HG03175 (cell line): ENCODE results near the gene ABTB2.
A peak's percentile ranks its signal among the peaks of the same experiment; 100 is the strongest.
"Not testable (repeated sequence)": the region's sequence is repeated elsewhere in the genome, so short reads cannot be mapped to it uniquely, and the experiment has no call there.

Experiments used
- ATAC-seq: cut with Tn5 transposase; IDR thresholded peaks from one replicate; pipeline ENCODE4 v1.9.1; 2021; ENCODE audit warnings: mild to moderate bottlenecking, moderate library complexity; ENCODE audit not compliant: unreplicated experiment

ABTB2 gene

DNA sequence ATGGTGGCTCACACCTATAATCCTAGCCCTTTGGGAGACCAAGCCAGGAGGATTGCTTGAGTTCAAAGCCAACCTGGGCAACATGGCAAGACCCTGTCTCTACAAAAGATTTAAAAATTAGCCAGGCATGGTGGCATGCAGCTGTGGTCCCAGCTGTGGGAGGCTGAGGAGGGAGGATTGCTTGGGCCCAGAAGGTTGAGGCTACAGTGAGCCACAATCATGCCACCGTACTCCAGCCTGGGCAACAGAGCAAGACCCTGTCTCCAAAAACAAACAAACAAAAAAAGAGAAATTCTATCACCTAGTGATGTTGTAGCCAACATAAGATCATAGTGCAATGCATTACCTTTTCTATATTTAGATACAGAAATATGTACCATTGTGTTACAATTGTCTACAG is 138.5 kb downstream of the ABTB2 start:
- no peak for ATAC-seq

DNA sequence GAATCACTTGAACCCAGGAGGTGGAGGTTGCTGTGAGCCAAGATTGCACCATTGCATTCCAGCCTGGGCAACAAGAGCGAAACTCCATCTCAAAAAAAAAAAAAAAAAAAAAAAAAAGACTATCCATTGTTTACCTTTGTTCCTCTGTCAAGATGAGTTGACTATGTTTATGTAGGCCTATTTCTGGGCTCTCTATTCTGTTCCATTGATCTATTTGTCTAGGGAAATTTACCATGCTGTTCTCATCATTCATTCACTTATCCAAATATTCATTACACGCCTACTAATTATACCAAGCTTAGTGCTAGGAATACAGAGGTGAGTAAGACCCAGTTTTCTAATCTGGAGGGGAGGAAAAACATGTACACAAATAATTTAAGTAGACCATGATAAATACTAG is 139.1 kb downstream of the ABTB2 start:
- ATAC-seq: not testable (repeated sequence)

DNA sequence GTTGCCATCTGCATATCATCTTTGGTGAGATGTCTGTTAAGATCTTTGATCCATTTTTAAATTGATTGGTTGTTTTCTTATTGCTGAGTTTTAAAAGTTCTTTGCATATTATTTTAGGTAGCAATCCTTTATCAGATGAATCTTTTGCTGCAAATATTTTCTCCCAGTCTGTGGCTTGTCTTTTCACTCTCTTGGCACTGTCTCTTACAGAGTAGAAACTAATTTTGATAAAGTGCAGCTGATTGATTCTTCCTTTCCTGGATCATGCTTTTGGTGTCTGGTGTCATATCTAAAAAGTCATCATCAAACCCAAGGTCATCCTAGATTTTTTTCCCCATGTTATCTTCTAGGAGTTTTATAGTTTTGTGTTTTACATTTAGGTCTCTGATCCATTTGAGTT is 139.7 kb downstream of the ABTB2 start:
- ATAC-seq: no peak

- no peak for ATAC-seq
Measured at GRCh38 chr11:34216706-34217105, 141.1 kb downstream of the ABTB2 start.

DNA sequence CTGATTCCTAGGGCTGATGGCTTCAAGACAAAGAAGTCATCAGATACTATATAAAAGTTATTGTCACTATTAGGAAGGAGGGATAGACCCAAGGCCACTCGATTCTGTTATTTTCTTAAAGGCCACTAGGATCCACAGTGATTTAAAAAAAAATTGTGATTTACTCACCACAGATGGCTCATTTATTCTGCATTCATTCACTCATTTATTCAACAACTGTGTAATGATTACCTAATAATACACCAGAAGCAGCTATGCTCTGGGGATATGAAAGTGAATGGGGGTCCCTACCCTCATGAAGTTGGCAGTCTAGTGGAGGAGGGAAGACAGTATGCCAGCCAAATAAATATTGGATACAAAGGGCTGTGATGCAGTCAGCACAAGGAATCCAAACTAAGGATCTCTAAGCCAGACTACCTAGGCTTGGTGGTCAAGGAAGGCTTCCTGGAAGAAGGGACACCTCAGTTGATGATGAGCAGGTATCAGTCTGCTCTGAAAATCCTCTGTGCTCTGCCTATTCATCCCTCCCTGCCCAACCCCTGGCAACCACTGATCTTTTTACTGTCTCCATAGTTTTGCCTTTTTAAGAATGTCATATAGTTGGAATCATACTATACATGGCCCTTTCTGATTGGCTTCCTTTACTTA is 141.9 kb downstream of the ABTB2 start:
- ATAC-seq: no peak

- no peak for ATAC-seq
Measured at GRCh38 chr11:34214961-34215805, 142.6 kb downstream of the ABTB2 start.

DNA sequence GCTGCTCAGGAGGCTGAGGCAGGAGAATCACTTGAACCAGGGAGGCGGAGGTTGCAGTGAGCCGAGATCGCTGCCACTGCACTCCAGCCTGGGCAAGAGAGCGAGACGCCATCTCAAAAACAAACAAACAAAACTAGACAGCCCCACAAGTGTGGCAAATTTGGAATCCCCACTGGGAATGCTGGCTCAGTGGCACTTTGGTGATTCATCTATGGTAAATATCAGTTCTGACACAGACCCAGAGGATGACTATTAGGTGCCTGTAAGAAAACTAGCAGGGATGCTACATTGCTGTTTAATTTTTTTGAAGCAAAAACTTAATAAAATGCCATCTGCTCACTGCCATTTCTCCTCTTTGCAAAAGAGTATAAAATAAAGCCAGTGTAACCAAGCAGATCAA is 144.4 kb downstream of the ABTB2 start:
- ATAC-seq: no peak

- no peak for ATAC-seq
Measured at GRCh38 chr11:34212566-34212965, 145.2 kb downstream of the ABTB2 start.

GRCh38 chr11:34209809-34210208 is 148.0 kb downstream of the ABTB2 start:
- no peak for ATAC-seq

- ATAC-seq: no peak
Measured at GRCh38 chr11:34208266-34209135, 149.3 kb downstream of the ABTB2 start.

DNA sequence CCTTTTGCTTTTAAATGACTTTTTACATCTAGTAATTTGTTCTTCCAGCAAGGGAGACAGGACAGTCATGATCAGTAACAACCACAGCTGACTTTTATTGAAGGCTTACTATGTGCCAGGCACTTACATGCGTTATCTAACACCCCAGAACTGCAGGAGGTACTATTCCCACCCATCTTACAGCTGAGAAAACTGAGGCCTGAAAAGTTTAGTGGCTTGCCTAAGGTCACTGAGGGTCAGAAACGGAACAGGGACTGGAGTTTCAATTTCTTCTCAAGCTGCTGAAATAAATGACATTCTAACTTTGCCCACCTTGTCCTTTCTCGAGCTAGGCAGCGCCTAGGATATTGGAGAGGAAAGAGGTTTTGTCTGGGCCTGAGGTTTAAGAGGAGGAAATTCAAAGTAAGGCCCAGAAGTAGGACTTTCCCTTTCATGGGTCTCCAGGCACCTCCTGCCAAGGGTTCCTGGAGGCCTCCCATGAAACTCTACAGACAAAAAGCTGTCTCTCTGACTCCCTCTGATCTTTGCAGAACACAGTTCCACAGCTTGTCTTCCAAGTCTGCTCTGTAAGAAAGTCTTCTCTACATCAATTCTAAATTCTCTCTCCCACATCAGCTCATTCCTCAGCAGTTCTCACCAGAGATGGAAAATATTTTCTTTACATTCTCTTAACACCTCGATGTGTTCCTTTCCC is 150.2 kb downstream of the ABTB2 start:
- no peak for ATAC-seq

DNA sequence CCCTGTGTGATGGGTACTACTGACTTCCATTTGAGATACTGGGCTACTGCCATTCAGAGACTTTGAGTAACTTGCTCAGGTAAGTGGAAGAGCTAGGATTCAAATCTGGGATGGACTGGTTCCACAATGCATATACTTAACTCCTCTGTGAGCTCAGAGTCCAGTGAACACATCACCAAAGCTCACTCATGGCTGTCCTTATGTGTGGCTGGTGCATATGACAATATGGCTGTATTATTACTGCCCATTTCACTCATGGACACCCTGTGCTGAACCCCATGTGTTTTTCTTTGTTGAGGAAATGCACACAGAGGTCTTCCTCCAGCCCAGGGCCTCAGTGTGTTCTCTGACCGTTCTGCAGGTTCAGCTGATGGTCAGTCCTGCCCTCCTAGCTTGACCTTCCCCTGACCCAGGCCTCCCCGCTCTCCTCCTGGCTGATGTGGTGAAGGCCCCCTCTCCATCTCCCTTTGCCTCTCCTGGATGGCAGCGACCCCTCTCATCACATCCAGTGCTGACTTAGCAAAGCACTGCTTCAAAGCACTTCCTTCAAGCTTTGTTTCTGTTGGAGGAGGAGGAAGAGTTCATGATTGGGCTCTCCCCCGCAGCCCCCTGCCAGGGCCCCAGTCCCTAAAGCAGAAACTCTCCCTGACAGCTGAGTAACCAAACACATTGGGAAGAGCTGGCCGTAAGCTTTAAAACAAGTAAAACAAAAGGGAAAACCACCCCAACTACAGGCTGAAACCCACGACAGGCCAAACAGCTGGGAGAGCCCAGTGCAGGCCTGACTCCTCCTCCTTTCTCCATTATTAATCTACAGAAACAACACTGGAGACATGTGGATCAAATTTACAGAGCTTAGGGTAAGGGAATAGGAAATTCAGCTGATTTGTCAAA is 151.2 kb downstream of the ABTB2 start:
- ATAC-seq: no peak

GRCh38 chr11:34205326-34206035 is 152.3 kb downstream of the ABTB2 start:
- no peak for ATAC-seq

- no peak for ATAC-seq
Measured at GRCh38 chr11:34204396-34205279, 153.2 kb downstream of the ABTB2 start.

DNA sequence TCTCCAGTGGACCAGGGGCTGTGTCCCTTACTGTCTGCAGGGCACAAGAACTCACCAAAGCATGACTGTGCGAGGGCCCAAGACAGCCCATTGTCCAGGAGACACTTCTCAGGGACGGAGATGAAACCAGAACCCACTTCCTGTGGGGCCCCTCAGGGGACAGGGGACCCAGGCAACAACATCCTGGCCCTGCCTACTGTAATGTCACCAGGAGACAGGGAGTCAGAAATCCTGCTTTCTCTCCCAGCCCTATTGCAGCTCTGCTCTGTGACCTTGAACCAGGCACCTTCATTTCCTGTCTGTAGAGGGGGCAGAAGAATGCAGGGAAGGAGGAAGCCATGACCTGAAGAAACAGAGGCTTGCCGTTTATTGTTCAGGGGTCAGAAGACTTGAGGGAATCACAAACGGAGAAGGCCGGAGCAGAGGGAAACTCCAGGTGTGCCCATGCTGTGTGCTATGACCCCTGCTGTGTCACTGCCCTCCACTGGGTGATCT is 154.4 kb downstream of the ABTB2 start:
- ATAC-seq: peak; percentile 52

DNA sequence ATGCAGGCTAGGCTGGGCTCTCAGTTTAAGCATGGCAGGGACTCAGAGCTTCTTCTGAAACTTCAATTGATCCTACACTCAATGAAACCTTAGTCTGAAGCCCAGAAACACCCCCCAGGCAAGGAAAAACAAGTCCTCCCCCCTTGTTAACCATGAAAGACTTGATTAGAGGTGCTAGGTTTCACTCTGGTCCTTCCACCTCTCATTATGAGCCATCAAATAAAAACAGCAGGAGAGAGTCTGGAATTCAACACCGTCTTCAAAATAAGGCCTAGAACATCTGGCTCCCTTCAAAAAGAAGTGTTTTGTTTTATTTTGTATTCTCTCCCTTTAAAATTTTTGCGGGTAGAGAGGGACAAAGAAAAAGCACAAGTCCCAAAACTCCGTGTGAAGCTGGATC is 156.7 kb downstream of the ABTB2 start:
- no peak for ATAC-seq

- ATAC-seq: no peak
Measured at GRCh38 chr11:34199525-34199924, 158.3 kb downstream of the ABTB2 start.

DNA sequence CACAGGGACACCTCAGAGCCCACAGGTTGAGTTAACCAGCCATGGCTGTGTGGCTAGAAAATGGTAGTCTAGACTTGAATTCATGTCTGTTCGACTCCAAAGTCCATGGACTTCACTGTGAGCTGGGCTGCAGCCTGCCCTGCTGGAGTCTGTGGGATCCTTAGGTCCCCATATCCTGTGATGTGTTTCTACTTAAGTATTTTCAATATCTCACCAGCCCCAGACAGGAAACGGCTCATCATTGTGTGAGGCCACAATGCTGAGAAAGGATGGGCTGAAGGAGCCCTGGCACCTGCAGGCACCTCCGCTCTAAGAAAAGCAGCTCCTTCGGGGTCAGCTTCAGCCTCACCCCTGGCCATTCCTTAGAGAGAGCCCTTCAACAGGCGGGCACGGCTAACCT is 159.3 kb downstream of the ABTB2 start:
- no peak for ATAC-seq
